Activated CD8-positive, alpha-beta memory T cell treated with anti-CD3 and anti-CD28 coated beads for 36 hours (primary cell): ENCODE measurements around the gene PKN2. TPM values are rescaled to one million over a fixed set of nuclear protein-coding genes. Genes with fewer than 3 reads are reported as not detected.
"Not testable (repeated sequence)": the region's sequence is repeated elsewhere in the genome, so short reads cannot be mapped to it uniquely, and the experiment has no call there.

ENCODE experiments used
- CTCF ChIA-PET: fragments of 350-600 bp; sonication (Branson Sonifier 250); formaldehyde crosslinking; loops from one replicate; lab custom pipeline; 2021; ENCODE audit warnings: antibody characterized with exemption; lab: Charles Lee
- POLR2A ChIA-PET: fragments of 350-600 bp; sonication (Branson Sonifier 250); formaldehyde crosslinking; loops from one replicate; lab custom pipeline; 2021; ENCODE audit warnings: antibody characterized with exemption; lab: Charles Lee
- total RNA-seq, 2 experiments: library from RNA; stranded (reverse); gene quantifications; one replicate each; pipeline ENCODE4 v1.2.3, GENCODE V29; 2021

The PKN2 gene
- total RNA-seq, 2 experiments from 2014 or later: 15.3 to 18.7 TPM

DNA sequence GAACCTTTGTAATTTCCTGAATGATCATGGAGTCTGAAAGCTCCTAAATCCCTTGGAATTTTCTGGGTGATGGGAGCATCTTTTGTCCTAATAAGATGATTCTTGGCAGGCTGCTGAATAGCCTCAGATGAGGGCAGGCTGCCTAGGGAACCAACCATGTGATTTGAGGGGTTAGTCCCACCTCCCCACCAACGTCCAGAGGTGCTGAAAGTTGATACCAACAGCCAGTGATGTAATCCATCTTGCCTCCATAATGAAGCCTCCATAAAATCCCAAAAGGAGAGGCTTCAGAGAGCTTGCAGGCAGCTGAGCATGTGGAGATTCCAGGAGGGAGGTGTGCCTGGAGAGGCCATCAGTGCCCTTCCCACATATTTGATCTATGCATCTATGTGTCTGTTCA lies 163.6 kb downstream of the PKN2 start:
- POLR2A ChIA-PET: no interaction called here
- CTCF ChIA-PET: no interaction called here

DNA sequence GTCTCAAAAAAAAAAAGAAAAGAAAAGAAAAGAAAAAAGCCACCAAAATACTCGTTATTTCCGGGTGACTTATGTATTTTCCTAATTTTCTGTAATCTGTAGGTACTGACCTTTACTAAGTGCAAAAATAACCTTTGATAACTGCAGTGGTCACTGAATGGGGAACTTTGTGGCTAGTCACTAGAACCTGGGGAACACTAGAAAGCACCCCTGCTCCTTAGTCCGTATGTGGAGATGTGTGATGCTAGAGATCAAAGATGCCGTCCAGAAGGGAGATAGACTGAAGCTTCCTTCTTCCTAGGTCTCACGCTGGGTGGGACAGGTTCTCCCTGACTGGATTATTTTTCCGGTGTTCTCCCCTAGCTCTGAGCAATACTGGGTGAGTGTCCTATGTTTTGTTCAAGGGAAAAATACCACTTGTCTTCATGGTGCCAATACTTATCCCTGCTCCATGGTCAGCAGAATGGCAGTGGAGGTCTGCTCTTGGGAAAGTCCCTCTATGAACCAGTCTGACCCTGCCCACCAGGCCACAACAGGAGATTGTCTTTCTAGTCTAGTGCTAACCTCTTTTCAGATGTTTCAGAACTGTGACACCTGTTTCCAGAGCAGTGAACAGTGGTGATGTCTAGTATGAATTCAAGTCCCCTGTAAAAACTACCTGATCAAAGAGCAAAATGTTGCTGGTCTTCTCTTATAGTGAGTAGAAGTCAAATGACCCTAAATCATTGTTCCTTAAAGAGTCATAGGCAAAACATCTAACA lies 167.4 kb downstream of the PKN2 start:
- CTCF ChIA-PET: no interaction called here

DNA sequence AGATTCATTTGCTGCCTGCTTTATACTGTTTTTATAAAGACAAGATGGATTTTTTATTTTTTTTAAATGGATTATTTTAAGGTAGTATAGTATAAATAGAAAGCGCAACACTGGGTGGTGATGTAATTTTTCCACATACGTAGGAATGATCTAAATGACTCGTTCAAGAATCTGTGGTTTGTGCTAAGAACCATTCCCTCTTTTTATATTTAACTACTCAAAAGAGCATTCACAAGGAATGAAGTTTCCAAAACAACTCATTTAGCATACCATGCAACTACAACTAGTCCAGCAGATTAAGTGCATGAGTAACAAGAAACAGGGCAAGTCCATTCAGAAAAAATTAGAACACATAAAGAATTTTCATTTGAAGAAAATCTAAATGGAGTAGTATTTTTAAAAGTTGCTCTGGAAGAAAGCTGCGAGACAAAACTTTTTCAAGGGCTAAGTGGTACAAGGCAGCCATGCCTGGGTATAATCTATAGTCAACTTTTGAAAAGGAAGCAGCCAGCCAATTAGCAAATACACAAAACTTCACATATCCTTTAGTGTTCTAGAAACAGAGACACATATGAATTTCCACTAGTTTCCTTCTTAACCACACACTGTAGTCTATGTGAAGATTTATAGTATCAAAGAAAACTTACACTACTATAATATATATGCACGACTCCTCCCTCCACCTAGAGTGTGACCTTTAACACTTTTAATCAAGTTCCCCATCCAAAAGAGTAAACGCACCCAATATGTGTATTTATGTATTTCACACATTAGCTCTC lies 183.9 kb downstream of the PKN2 start:
- ChIA-PET POLR2A (no interaction called here), CTCF (interaction anchor here (1.8 kb wide), 1 partner anchor 10 kb away, joined by 8 read pairs; no protein-coding TSS in a partner anchor)

More for the DNA sequence above, 167.4 kb downstream of the PKN2 start:
- POLR2A ChIA-PET: no interaction called here

DNA sequence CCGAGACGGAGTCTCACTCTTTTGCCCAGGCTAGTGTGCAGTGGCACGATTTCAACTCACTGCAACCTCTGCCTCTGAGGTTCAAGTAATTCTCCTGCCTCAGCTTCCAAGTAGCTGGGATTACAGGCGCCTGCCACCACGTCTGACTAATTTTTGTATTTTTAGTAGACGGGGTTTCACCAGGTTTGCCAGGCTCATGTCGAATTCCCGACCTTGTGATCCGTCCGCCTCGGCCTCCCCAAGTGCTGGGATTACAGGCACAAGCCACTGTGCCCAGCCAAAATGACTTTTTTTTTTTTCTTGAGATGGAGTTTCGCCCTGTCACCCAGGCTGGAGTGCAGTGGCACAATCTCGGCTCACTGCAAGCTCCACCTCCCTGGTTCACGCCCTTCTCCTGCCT lies 185.6 kb downstream of the PKN2 start:
- CTCF ChIA-PET, POLR2A ChIA-PET: not testable (repeated sequence)

DNA sequence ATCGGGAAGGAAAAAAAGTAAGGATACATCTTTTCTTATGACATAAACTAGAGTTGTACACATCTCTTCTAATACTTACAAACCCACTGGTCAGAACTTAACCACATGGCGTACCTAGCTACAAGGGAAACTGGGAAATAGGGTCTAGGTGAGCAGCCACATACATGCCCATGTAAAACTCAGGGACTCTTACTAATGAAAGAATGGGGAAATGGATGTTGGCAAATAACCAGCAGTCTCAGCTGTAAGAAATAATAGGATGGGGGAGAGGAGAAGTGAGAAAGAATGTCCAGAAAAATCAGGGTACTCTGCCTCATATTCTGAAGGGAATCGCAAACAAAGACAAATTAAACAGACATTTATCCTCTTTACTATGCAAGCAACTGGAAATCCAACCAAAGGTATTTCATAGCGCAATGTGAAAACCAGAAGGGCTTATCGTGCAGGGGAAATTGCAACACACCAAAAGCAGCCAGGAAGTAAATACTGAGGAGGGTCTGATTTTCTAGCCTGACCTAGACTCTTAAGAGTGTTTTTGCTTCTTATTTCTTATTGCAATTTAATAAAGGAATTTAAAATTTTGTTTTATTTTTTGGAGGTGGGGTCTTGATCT lies 189.8 kb downstream of the PKN2 start:
- CTCF ChIA-PET: interaction anchor here (1.4 kb wide), 1 partner anchor 11 kb away, joined by 5 read pairs; no protein-coding TSS in a partner anchor

DNA sequence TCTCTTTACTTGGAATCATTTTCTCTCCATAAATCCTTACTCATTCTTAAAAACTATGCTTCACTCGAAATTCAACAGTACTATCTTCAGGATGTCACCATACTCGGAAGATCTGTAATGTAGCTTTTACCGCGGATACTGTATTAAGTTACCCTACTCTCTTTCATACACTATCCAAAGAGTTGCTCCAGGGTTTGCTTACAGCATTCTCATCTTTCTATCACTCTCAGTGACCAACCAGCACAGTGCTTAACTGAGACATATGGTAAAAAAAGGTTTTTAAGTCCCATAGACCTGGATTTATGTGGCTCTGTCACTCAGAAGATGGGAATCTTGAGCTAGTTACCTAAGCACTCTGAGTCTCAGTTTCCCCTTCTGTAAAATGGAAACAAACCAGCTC lies 191.5 kb downstream of the PKN2 start:
- ChIA-PET POLR2A (interaction anchor here (1.4 kb wide), 1 partner anchor 16 kb away, joined by 4 read pairs; the partner anchor contains the start of gene GTF2B), CTCF (no interaction called here)

More for the DNA sequence above, 189.8 kb downstream of the PKN2 start:
- POLR2A ChIA-PET: no interaction called here

DNA sequence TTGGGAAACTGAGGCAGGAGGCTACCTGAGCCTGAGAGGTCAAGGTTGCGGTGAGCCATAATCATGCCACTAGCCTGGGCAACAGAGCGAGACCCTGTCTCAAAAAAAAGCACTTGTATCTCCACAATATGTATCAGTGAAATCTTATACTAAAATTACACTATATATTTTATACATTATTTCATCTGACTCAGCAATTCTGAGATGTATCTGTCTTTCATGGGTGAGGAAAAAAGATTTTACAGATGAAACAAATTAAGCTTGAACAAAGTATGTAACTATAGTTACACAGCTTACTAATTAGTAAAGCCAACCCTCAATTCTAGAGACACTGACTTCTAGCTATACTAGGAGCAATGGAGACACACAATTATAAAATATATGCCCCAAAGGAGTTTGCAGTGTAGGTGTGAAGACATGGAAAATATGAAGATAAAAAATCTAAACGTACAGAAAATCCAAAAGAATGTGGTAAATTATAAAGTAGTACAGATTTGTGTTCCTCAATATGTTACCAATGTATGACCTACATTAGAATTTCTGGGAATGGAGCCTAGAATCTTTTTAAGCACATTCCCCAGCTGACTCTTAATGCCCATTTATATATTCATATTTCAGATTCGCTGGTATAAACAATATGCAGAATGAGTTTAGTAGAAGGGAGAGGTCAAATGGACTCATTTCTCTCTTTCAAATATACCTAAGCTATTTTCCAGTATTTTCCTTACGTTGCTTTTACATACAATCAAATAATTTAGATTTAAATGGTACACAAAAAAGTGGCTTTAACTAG lies 192.7 kb downstream of the PKN2 start:
- ChIA-PET POLR2A (interaction anchor here (1.1 to 1.4 kb wide), 2 partner anchors 14 kb away, joined by 3 to 4 read pairs; partner anchors contain the start of gene GTF2B), CTCF (interaction anchor here (0.9 to 2.9 kb wide), 4 partner anchors 9 to 193 kb away, joined by 3 to 8 read pairs (median 4); partner anchors contain the start of gene PKN2)

DNA sequence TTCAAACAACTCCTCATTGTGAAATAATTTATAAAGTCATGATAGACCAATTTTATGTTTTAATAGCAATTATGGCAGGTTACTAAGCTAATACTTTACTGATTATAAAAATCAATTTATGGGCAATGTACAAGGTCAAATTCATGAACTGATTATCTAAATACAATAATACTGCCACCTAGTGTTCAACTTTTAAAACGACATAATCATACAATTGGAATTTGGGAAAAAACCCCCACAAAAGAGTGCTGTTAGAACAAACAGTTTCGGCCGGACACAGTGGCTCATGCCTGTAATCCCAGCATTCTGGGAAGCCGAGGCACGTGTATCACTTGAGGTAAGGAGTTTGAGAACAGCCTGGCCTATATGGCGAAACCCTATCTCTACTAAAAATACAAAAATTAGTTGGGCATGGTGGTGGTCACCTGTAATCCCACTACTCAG lies 193.3 kb downstream of the PKN2 start:
- POLR2A ChIA-PET: interaction anchor here (1.1 kb wide), 1 partner anchor 13 kb away, joined by 3 read pairs; no protein-coding TSS in a partner anchor
- CTCF ChIA-PET: interaction anchor here (0.9 to 2.9 kb wide), 5 partner anchors 9 to 193 kb away, joined by 3 to 8 read pairs (median 3); partner anchors contain the start of gene PKN2

DNA sequence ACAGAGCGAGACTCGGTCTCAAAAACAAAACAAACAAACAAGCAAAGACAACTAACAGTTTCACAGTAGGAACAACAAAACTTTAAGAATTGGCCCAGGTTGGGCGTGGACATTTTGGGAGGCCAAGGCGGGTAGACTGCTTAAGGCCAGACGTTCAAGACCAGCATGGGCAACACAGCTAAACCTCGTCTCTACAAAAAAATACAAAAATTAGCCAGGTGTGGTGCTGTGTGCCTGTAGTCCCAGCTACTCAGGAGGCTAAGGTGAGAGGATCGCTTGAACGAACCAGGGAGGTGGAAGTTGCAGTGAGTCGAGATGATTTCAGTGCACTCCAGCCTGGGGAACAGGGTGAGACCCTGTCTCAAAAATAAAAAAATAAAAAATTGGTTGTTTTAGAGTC lies 193.8 kb downstream of the PKN2 start:
- ChIA-PET POLR2A (interaction anchor here (1.1 kb wide), 1 partner anchor 13 kb away, joined by 3 read pairs; no protein-coding TSS in a partner anchor), CTCF (interaction anchor here (0.9 to 2.9 kb wide), 4 partner anchors 10 to 133 kb away, joined by 3 to 8 read pairs (median 3); no protein-coding TSS in a partner anchor)

DNA sequence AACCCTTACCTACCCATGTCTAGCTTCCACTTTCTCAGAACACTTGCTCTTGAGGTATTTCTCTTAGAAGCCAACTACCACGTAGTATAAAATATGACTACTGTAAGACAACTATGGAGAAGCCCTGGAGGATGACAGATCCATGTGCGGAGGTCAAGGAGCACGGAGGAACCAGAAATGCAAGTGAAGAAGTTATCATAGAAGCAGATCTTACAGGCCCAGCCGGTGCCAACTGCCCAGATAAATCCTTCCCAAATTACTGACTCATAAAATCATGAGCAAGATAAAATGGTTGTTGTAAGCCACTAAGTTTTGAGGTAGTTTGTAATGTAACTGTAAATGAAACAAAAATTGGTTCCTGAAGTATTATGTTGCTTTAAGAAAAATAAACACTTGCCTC lies 194.7 kb downstream of the PKN2 start:
- ChIA-PET CTCF (interaction anchor here (0.9 to 2.9 kb wide), 3 partner anchors 10 to 129 kb away, joined by 3 to 8 read pairs (median 3); no protein-coding TSS in a partner anchor), POLR2A (no interaction called here)

DNA sequence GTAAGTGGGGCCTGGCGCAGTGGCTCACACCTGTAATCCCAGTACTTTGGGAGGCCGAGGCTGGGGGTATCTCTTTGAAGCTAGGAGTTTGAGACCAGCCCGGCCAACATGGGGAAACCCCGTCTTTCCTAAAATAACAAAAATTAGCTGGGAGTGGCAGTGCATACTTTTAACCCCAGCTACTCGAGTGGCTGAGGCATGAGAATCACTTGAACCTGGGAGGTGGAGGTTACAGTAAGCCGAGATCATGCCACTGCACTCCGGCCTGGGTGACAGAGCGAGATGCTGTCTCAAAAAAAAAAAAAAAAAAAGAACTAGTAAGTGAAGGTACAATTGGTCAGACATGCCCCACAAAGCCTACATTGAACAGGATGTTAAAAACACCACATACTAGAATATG lies 196.6 kb downstream of the PKN2 start:
- CTCF ChIA-PET: interaction anchor here (1.8 kb wide), 1 partner anchor 9 kb away, joined by 10 read pairs; the partner anchor contains the start of gene GTF2B
- POLR2A ChIA-PET: not testable (repeated sequence)

DNA sequence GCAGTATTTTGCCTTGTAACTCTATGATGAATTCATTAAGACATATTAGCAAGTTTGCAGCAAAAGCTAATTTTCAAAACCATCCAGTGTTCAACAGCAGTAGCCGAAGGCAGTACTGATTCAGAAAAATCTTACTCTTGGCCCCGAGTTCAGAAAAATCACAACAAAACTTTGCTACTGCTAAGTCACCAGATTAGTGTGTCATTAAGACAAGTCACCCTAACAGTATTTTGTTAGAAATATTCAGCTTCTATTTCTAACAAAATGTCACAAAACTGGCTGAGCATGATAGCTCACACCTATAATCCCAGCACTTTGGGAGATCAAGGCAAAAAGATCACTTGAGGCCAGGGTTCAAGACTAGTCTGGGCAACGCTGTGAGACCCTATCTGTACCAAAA lies 199.1 kb downstream of the PKN2 start:
- ChIA-PET POLR2A (no interaction called here), CTCF (no interaction called here)

Other genes starting within 250 kb of the PKN2 start
- 10 to 100 TPM; 37.8 to 39.9 TPM for gene GTF2B, start 207.3 kb downstream of the PKN2 start, total RNA-seq